ENCODE measurements around the gene KCNH8.

DNA sequence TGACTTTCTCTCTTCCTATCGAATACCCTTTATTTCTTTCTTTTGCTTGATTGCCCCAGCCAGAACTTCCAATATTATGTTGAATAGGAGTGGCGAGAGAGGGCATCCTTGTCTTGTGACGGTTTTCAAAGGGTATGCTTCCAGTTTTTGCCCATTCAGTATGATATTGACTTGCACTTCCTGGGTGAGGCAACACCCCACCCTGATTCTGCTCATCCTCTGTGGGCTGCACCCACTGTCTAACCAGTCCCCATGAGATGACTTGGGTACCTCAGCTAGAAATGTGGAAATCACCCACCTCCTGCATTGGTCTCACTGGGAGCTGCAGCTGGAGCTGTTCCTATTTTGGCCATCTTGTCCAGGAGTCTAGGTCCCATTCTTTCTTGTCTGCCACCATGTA lies 44.8 kb upstream of the KCNH8 start:
- TF ChIP-seq, protein P1, sequence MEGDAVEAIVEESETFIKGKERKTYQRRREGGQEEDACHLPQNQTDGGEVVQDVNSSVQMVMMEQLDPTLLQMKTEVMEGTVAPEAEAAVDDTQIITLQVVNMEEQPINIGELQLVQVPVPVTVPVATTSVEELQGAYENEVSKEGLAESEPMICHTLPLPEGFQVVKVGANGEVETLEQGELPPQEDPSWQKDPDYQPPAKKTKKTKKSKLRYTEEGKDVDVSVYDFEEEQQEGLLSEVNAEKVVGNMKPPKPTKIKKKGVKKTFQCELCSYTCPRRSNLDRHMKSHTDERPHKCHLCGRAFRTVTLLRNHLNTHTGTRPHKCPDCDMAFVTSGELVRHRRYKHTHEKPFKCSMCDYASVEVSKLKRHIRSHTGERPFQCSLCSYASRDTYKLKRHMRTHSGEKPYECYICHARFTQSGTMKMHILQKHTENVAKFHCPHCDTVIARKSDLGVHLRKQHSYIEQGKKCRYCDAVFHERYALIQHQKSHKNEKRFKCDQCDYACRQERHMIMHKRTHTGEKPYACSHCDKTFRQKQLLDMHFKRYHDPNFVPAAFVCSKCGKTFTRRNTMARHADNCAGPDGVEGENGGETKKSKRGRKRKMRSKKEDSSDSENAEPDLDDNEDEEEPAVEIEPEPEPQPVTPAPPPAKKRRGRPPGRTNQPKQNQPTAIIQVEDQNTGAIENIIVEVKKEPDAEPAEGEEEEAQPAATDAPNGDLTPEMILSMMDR (IDR thresholded peaks at IDR 0.05 in 2 of 3, conservative IDR thresholded peaks at IDR 0.05 in 1 of 3; ENCODE audit: borderline replicate concordance in 1 of 3, insufficient read depth in 1 of 3, low read depth in 2 of 3, low read length in 2 of 3): no peak
- TF ChIP-seq ZFX (IDR thresholded peaks at IDR 0.05): no peak
- no peak for TF ChIP-seq CEBPB (IDR thresholded peaks at IDR 0.05; ENCODE audit: low read depth)
- no peak for TF ChIP-seq EGR1 (IDR thresholded peaks at IDR 0.05; ENCODE audit: low read depth)
- TF ChIP-seq EZH2 (IDR thresholded peaks at IDR 0.05): no peak
- TF ChIP-seq POLR2AphosphoS5 (IDR thresholded peaks at IDR 0.05; ENCODE audit: low read depth, low read length): no peak
- no peak for TF ChIP-seq EZH2phosphoT487 (IDR thresholded peaks at IDR 0.05; ENCODE audit: borderline replicate concordance)
- TF ChIP-seq SIN3A (IDR thresholded peaks at IDR 0.05; ENCODE audit: low read depth): no peak

All from HCT116 (cell line).